HG03095 (cell line): ENCODE measurements around the gene ERC2.

ENCODE experiments used
- ATAC-seq: cut with Tn5 transposase; IDR thresholded peaks from one replicate; pipeline ENCODE4 v1.9.1; 2021; ENCODE audit warnings: moderate library complexity; ENCODE audit not compliant: unreplicated experiment

The ERC2 gene

GRCh38 chr3:55488398-55489055 is 979.7 kb downstream of the ERC2 start:
- no peak for ATAC-seq

DNA sequence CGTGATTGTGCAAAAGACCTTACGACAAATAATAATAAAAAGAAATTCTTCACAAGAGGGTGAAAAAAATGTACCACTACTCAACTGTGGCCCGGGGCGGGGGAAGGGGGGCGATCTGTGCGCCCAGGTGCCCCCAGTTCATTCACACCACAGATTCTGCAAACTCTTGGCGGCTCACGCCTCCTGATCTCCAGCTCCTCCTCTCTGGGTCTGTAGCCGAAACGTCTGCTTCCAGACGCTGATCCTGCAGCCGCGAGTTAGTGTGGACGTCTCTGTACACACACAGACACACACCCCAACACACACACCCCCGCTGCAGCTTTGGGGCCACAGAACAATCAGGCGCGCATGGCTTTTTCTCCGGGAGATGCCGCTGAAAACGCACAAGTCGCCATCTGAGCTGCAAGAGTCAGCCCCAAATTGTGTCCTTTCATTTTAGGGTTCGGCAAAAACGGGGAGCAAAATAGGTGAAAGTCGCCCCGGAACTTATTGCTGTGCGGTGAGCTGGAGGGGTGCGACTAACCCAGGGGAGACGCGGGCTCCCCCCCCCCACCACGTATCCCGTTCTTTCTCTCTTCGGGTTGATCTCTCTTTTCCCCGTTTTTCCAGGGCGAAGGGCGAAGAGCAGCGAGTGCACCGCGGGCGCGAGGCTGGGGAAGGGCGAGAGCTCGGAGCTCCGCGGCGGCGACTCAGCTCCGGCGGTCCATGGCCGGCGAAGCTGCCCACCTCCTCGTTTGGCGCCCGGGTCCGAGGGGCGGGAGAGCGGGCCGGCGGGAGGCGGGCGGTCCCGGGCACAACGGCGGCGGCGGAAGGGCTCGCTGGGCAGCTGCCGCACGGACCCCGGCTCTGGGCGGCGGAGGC is 980.7 kb downstream of the ERC2 start:
- ATAC-seq: no peak

DNA sequence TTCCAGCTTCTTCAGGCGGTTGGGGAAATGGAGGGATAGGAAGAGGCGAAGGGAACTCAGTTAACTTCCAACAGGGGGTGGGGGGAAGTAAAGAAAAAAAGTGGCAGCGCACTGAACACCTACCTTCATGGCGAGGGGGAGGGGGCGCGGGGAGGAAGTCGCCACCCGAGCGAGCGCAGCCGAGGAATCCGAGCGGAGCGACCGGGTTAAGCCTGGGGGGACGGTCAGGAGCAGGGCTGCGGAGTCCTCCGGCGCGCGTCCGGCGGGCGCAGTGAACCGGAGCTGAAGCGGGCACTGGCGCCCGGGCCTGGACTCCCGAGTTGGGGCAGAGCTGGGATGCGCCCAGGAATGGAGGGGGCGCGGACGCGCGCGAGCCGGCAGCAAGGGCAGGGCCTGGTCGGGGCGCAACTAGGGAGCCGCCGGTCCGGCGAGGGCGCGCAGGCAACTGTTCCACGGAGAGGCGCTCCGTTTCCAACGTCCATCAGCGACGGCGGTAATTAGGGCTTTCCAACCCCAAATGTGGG is 981.3 kb downstream of the ERC2 start, which contains the start of gene WNT5A:
TSS of gene WNT5A (minus strand) at position 450 of the 524 bp plus-strand sequence. CDS start at position 129, 321 bp downstream.
- no peak for ATAC-seq

DNA sequence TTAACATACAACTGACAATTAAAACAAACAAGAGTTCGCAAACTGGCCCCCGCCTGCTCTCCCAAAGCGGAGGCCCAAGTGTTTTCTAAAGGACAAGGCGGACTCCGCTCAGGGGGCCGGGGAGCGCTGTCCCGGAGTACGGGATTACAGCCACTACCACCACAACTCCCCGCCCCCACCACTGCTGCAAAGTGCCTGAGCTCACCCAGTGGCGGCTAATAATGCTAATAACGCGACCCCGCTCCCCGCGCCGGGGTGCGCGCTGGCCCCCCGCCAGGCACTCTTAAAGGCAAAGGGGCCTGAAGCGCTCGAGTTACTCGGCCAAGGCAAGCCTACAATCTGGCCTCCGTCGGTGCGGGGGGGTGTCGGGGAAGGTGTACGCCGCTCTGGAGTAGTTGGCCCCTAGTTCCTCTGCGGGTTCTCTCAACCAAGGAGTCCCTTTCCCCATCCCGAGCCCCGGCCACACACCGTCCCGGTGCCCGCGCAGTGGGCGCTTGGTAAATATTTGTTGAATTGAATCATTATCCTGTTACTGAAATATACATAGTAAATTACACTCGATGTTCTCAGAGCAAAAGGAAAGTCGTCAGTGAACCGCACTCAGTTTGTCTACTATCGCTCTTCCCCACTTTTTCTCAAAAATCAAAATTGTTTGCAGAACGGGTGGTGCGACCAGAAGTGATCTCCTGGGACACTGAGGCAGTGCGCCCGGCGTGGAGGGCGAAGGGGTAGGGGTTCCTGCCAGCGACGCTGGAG is 982.0 kb downstream of the ERC2 start:
- ATAC-seq: no peak

GRCh38 chr3:55484801-55485791 is 983.2 kb downstream of the ERC2 start:
- ATAC-seq: no peak

DNA sequence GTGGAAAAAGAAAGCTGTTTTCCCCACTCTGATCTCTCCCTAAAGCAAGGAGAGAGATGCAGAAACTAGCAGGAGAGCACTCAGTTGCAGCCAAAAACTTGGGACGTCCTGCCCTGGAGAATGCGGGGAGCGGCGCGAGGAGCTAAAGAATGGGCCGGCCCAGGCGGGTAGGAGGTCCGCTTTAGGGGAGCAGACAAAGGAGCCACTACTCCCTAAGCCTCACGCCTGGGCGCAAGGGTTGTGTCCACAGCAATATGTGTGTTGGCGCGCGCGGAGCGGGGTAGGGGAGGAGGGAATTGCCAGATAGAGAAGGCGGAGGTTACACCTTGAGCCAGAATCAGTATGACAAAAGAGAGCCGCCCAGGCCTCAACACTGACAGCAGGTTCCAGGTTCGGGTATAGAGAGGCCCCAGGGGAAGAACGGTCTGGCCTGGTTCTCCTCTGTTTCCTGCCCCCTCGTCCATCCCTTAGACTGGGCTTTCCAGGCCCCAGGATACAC is 984.0 kb downstream of the ERC2 start:
- no peak for ATAC-seq

DNA sequence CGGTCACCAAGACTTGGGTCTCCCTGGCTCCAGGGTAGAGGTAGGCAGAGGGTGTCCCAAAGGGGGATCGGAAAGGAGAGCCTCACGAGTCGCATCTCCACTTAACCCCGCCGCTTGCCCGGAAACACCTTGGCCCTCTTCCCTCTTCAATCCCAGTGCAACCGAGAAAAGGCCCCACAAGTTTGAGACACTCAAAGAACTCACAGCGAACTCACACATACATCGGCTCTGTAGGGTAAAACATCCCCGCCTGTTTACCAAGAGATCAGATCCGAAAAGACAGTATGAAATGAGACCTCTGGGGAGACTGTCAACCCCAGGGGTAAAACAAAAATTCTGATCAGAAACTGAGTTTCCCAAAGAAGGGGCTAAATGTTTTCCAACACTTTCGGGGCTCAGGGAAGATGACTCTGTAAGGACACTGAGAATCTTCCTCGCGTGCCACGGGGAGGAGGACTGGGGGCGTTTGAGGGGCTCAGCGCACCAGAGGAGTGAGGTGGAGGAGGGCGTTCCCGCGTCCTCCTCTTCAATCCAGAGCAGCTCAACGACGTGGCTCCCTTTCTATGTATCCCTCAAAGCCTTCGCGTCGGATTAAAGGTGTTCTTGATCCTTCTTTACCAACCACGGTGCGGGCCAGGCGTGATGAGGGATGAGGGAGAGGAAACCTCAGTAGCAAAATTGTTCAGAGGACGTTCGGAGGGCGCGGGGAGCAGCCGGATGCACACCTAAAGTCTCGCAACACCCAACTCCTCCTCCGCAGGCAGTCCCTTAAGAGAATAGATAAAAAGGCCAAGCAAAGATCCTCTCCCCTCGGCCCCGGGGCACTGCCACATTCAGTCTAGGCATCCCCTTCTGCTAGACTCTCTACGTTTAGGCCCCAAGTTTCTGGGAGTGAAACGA is 984.8 kb downstream of the ERC2 start:
- no peak for ATAC-seq

DNA sequence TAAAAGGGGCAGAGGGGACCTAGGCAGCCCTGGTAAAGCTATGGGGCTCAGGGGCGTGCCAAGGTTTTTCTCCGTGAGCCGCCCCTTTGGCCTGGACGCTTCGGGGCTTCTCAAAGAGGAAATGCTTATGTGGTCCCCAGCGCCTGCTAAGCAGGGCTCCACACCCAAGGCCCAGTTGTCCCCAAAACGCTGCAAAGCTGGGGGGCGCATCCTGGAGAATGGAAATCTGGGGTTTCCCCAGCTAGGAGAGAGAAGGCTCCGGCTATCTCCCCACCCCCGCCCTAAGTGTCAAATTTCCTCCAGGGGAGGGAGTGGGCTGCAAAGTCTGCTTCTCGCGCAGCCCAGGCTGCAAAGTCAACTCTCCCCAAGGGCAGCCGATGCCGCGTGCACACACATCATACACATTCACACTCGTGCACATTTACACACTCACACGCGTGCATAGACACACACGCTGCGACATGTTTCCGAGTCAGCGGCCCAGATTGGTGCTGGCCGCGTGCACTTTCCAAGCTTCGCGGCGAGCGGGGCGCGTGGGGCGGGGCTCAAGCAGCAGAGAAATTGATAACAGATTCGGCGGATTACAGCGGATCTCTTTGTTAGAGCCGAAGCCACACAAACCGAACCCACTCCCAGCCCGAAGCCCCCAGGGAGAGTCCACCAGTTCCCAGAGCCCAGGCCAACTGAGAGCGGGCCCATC is 985.6 kb downstream of the ERC2 start:
- no peak for ATAC-seq

GRCh38 chr3:55481744-55482495 is 986.3 kb downstream of the ERC2 start:
- no peak for ATAC-seq

DNA sequence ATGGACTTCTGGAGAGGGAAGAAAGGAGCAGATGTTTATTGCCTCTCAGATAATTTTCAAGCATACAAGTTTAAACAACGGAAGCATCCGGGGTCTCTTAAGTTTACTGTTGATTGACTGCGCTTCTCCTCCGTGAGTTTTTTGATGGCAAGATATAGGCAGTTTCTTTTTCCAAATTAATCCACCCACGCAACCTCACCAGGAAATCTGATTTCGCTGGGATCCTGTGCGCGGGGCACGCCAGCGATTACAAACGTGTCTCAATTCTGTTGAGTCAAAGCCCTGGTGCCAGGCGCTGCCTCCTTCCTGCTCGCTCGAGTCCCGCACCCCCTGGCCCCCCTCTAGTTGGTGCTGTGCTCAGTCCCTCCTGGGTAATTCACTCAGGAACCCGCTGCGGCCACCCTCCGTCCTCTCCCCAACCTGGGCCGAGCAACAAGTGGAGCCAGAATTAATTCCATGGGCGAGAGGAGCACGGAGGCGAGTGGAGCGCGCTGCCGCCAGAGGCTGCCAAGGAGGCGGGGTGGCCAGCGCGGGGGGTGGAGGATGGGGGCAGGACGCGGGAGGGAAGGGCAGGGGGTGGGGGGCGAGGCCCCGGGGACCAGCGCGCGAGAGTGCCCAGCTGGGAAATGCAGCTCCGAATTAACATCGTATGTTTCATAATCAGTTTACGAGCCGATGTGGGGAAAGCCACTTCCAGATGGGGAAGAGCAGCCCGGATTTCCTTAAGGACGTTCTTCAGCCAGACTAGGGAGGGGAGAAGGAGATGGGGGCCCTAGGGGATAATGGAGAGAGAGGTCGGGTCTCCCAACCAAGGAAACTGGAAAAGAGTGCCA is 987.1 kb downstream of the ERC2 start:
- no peak for ATAC-seq

- ATAC-seq: no peak
These were observed 990.7 kb downstream of the ERC2 start for GRCh38 chr3:55477306-55478303.

GRCh38 chr3:55476515-55476914 is 991.8 kb downstream of the ERC2 start:
- ATAC-seq: no peak

DNA sequence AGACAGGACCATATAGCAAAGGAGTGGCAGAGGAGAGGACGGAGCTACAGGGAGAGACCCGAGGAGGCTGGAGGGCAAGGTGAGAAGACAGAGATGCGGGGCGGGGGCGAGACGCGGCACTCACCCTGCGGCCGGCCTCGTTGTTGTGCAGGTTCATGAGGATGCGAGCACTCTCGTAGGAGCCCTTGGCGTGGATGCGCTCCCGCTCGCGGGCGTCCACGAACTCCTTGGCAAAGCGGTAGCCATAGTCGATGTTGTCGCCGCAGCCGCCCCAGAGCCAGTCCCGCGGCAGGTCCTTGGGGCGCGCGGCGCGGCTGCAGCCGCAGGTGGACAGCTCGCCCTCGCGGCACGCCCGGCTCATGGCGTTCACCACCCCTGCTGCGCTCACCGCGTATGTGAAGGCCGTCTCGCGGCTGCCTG is 994.0 kb downstream of the ERC2 start:
- ATAC-seq: no peak

DNA sequence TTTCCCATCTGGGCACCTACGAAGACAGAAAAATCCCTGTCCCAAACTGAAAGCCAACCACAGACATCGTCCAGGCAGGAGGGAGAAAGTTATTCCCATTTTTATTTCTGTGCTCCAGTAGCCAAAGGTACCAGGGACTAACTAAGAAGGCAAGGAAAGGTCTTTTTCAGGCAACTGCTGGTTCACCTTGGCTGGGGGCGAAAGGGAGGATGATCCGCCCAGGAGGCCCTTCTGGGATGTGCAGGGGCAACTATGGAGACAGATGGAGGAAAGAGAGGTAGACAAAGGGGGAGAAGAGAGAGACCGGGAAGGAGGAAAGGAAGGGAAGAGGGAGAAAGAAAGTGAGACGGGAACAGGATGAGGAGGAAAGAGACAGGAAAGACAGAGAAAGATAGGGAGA is 994.5 kb downstream of the ERC2 start:
- ATAC-seq: no peak

GRCh38 chr3:55471522-55472280 is 996.6 kb downstream of the ERC2 start:
- ATAC-seq: no peak
